Kasumi-1 (cell line): ENCODE results near the gene TESK2.
"Not testable (repeated sequence)": the region's sequence is repeated elsewhere in the genome, so short reads cannot be mapped to it uniquely, and the experiment has no call there.

Source experiments
- DNase-seq, 2 experiments: peaks; one replicate each; lab custom pipeline; 2025; lab: John Stamatoyannopoulos, UW

TESK2 gene

GRCh38 chr1:45375104-45376090 is 115.6 kb downstream of the TESK2 start:
- no peak for DNase-seq

- DNase-seq = no peak
Observed at GRCh38 chr1:45373573-45373972, 117.4 kb downstream of the TESK2 start.

- DNase-seq = no peak
Observed at GRCh38 chr1:45370575-45370974, 120.4 kb downstream of the TESK2 start.

GRCh38 chr1:45365051-45365450 is 125.9 kb downstream of the TESK2 start:
- no peak for DNase-seq

- no peak for DNase-seq
Observed at GRCh38 chr1:45364294-45364693, 126.7 kb downstream of the TESK2 start.

GRCh38 chr1:45360981-45361380 is 130.0 kb downstream of the TESK2 start:
- DNase-seq = not testable (repeated sequence)

GRCh38 chr1:45359882-45360513 is 131.0 kb downstream of the TESK2 start:
- DNase-seq = peak; percentile 74 to 81

GRCh38 chr1:45356186-45356585 is 134.8 kb downstream of the TESK2 start:
- no peak for DNase-seq

GRCh38 chr1:45355683-45356082 is 135.3 kb downstream of the TESK2 start:
- no peak for DNase-seq

GRCh38 chr1:45354838-45355237 is 136.1 kb downstream of the TESK2 start:
- DNase-seq = no peak

- DNase-seq = no peak
Observed at GRCh38 chr1:45353685-45354084, 137.3 kb downstream of the TESK2 start.

GRCh38 chr1:45351508-45351907 is 139.5 kb downstream of the TESK2 start:
- no peak for DNase-seq

- no peak for DNase-seq
Observed at GRCh38 chr1:45348966-45349677, 141.8 kb downstream of the TESK2 start.

GRCh38 chr1:45348609-45348965 is 142.4 kb downstream of the TESK2 start:
- no peak for DNase-seq

- DNase-seq = no peak
Observed at GRCh38 chr1:45348020-45348419, 142.9 kb downstream of the TESK2 start.

GRCh38 chr1:45346473-45346872 is 144.5 kb downstream of the TESK2 start:
- no peak for DNase-seq

GRCh38 chr1:45345014-45345413 is 145.9 kb downstream of the TESK2 start:
- no peak for DNase-seq

GRCh38 chr1:45344499-45344898 is 146.5 kb downstream of the TESK2 start:
- DNase-seq = no peak

- DNase-seq = peak in 1 of 2 experiments; percentile 18
Observed at GRCh38 chr1:45340816-45341466, 150.0 kb downstream of the TESK2 start.

- peak; percentile 91 to 93 for DNase-seq
Observed at GRCh38 chr1:45339789-45340558, 151.0 kb downstream of the TESK2 start, which contains the start of the genes MUTYH and TOE1. MUTYH (minus strand) TSS chr1:45340440; CDS start chr1:45334505, 5,935 bp downstream. TOE1 (plus strand) TSS chr1:45340170; CDS start chr1:45340253, 83 bp downstream.
